GM19043 (cell line): Measurements from ENCODE around the gene NFASC.

ENCODE experiments used
- ATAC-seq: cut with Tn5 transposase; IDR thresholded peaks from one replicate; pipeline ENCODE4 v1.9.1; 2021; ENCODE audit warnings: low read depth; ENCODE audit not compliant: unreplicated experiment

NFASC gene

GRCh38 chr1:204885288-204885711, 14.6 kb downstream of the NFASC start:
- ATAC-seq = no peak

DNA sequence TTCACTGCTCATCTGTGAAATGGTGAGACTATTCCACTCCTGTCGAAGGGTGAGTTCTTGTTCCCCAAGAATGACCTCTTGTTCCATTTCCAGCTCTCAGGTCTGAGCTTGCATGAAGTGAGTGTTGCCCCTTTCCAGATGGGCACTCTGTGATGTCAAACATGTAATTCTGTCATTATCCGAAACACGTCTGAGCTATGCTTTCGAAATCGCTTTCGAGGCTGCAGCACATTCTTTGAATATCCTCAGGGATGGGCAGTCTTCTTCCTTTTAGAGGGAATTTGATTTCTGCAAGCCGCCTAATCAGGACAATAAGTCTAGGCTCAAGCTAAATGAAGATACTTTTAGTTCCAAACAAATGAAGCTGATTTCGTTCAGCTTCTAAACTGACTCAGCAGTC, 15.1 kb downstream of the NFASC start:
- ATAC-seq = no peak

GRCh38 chr1:204887846-204888245, 17.2 kb downstream of the NFASC start:
- ATAC-seq = no peak

DNA sequence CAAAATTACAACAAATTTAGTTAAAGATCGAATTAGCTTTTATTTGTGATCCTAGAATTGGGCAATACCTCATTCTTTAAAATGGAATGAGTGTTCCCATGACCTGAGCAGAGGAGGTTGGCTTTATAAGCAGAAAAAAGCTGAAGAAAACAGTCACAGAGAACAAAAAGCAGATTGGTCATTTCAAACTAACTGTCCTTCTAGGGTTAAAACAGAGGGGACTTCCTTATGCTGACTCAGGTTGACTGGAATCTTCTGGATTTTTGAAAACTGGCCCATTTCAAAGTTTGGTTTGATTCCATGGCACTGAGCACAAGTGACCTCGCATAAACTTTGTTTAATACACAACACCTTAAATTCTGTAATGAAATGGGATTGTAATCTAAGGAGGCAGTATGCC, 17.6 kb downstream of the NFASC start:
- ATAC-seq = no peak

GRCh38 chr1:204889681-204890383, 19.2 kb downstream of the NFASC start:
- ATAC-seq = no peak

DNA sequence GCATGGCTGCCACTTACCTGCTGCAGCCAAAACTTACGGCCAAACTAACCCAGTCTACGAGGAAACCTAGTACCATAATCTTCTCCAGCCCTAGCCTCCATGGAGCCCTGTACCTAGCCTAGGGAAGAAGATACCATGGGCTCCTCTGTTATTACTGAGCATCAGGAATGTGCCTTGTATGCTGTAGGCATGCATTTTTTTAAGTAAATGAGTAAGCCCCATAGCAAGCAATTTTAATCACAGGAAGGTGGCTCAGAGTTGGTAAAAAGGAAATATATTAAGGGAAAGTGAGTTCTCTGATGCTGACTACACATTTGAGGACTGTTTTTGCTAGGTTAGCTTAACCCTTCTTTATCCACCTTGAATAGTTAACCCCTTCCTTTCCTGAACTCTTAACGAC, 21.2 kb downstream of the NFASC start:
- ATAC-seq = no peak

- ATAC-seq = no peak
These were observed 23.4 kb downstream of the NFASC start for GRCh38 chr1:204894031-204894430.

- ATAC-seq = no peak
These were observed 23.9 kb downstream of the NFASC start for GRCh38 chr1:204894606-204895005.

- no peak for ATAC-seq
These were observed 25.4 kb downstream of the NFASC start for GRCh38 chr1:204896023-204896422.

GRCh38 chr1:204896787-204897469, 26.3 kb downstream of the NFASC start:
- ATAC-seq = no peak

GRCh38 chr1:204900721-204901120, 30.1 kb downstream of the NFASC start:
- no peak for ATAC-seq

GRCh38 chr1:204902671-204903070, 32.0 kb downstream of the NFASC start:
- no peak for ATAC-seq

DNA sequence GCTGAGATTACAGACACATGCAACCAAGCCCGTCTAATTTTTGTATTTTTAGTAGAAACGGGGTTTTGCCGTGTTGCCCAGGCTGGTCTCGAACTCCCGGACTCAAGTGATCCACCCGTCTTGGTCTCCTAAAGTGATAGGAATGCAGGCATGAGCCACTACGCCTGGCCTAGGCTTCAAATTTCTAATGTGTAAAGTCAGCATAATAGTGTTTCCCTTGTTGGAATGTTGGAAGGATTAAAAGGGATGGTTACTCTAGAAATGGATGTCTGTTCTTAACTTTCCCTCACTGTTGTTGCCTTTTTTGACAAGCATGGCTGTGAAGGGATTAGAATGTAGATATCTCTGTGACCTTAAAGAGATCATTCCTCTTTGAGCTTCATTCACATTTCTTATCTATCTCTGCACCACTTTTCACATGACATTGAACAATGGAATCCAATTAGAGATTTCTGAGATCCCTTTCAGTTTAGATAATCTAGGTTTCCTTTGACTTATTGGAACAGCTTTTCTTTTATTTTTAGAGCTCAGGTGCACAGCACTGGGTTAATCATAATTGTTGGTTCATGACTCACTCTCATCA, 33.7 kb downstream of the NFASC start:
- no peak for ATAC-seq

DNA sequence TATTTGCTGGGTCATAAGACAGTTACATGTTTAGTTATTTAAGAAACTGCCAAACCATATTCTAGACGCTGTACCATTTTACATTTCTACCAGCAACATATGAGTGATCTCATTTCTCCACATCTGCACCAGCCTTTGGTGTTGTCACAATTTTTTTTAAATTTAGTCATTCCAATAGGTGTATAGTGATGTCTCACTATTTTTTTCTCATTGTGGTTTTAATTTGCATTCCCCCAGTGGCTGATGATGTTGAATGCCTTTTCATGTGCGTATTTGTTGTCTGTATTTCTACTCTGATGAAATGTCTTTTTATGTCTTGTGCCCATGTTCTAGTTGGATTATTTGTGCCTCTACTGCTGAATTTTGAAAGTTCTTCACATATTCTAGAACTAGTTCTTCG, 38.4 kb downstream of the NFASC start:
- no peak for ATAC-seq

DNA sequence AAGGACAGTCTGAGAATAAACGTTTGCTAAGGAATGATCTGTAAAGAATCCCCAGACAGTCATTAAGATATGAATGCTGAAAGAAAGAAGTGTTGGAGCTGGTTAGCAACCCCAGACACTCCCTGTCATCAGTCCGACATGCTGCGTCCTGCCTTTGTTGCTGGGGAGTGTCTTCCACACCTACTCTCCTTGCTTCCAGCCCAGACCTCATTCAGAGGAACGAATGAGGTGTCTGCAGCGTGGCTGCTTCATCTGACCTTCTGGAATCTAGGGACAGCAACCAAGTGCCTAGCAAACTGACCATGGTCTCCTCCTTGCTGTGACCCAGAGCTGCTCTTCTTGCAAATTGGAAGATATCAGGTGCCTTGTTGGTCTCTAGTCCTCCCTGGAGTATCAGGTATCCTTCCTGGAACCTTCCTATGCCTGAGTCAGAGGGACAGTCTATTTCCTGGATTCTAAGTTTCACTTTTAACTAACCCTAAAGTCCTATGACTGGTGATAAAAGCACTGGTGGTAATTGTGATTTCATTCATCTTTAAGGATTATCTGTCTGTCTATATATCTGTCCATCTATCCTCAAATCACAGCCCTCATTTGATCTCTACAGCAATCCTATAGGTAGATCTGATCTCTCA, 45.3 kb downstream of the NFASC start:
- ATAC-seq = no peak

GRCh38 chr1:204917802-204918201, 47.1 kb downstream of the NFASC start:
- no peak for ATAC-seq

DNA sequence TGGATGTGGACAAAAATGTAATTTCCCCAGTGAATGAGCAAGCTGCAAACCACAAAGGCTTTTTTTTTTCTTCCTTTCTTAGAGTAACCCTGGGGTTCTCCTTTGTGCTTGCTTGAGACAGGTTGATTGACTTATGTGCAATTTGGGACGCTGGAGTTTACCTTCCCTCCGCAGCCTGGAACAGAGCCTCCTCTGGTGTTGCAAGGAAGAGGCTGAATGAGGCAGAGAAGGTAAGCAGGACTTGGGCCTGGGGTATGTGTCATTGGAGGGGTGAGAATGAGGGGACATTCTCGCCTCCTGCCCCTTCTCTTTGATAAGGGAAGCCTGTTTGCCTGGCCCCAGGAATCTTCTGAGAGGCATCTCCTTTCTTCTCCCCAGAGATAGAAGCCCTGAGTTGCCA, 49.8 kb downstream of the NFASC start:
- no peak for ATAC-seq

DNA sequence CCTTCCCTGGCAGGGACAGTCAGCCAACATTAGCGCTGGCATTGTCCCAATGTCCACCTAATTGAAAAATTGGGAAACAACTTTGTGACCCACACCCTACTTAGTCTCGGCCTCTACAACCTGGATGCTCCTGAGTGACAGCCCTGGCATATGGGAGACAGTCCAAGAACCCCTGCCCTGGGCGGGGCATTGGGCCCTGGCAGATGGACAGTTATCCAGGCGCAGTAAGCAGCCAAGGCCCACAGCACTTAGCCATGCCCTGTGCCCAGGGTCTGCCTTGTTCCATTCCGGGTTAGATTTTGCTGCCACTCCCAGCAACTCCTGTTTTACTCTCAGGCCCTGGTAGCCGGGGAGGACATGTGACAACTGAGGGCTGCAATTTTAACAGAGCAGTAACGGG, 50.3 kb downstream of the NFASC start:
- no peak for ATAC-seq

- no peak for ATAC-seq
These were observed 51.3 kb downstream of the NFASC start for GRCh38 chr1:204921855-204922516.

- no peak for ATAC-seq
These were observed 52.5 kb downstream of the NFASC start for GRCh38 chr1:204923201-204923600.

DNA sequence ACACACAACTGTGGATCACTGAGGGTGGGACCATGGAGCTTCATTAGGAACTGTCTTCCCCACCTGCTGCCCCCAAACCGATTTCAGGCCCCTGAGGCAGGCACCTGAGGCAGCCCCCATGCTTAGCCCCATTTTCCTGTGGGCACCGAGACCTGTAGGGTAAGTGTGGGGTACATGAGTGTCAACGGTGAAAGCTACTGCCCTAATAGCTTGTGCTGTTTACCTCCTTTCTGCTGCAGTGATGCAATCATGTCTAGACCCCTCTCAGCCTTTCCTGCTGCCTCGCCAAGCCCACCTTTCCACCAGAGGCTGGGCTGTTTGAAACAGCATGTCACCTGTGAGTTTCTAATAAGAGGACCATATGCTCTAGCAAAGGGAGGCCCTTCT, 53.0 kb downstream of the NFASC start:
- ATAC-seq = no peak
